ENCODE results near the gene ANKUB1.
A peak's percentile ranks its signal among the peaks of the same experiment; 100 is the strongest.
"Not testable (repeated sequence)": the region's sequence is repeated elsewhere in the genome, so short reads cannot be mapped to it uniquely, and the experiment has no call there.

The ANKUB1 gene

GRCh38 chr3:149792452-149793270 is at the start of gene ANKUB1:
Gene ANKUB1 (minus strand): TSS chr3:149792554. CDS start chr3:149792366, 188 bp downstream.
- DNase-seq (ENCODE audit: low read depth), result no peak

DNA sequence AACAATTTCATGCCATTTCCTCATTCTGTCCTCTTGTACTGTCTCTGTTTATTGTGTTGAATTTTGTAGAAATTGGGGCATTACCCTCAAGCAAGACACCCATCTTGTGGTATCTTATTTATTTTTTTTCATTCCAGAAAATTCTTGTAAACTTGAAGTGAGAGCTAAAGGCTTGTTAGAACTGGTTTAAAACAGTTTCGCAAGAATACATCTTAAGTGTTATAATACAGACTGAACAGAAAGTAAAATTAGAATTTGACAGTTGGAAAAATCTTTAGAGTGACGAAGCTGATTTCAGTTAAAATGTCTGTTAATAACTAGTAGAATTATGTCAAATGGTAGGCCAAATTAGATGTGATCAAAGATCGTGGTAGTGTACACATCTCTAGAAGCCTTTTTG is 47.5 kb upstream of the ANKUB1 start:
- no peak for DNase-seq (ENCODE audit: low read depth)

DNA sequence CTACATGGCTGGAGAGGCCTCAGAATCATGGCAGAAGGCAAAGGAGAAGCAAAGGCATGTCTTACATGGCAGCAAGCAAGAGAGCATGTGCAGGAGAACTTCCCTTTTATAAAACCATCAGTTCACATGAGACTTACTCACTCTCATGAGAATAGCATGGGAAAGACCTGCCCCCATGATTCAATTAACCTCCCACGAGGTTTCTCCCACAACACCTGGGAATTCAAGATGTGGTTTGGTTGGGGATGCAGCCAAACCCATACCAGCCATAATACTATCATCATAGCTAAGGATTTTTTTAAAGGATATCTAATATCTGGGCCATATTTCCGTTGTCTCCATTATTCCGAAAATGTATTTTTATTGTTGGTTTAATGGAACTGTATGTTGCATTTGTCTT is 47.1 kb upstream of the ANKUB1 start:
- DNase-seq (ENCODE audit: low read depth), result not testable (repeated sequence)

DNA sequence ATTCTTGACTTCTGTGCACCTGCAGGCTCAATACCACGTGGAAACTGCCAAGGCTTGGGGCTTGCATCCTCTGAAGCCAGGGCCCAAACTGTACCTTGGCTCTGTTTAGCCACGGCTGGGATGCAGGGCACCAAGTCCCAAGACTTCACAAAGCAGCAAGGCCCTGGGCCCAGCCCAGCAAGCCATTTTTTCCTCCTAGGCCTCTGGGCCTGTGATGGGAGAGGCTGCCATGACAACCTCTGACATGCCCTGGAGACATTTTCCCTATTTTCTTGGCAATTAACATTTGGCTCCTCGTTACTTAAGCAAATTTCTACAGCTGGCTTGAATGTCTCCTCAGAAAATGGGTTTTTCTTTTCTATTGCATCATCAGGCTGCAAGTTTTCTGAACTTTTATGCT is 46.1 kb upstream of the ANKUB1 start:
- not testable (repeated sequence) for DNase-seq (ENCODE audit: low read depth)

GRCh38 chr3:149833241-149833640 is 40.9 kb upstream of the ANKUB1 start:
- DNase-seq (ENCODE audit: low read depth), result no peak

GRCh38 chr3:149832086-149832485 is 39.7 kb upstream of the ANKUB1 start:
- no peak for DNase-seq (ENCODE audit: low read depth)

- no peak for DNase-seq (ENCODE audit: low read depth)
These were observed 39.0 kb upstream of the ANKUB1 start for GRCh38 chr3:149831321-149831720.

GRCh38 chr3:149830902-149831301 is 38.5 kb upstream of the ANKUB1 start:
- no peak for DNase-seq (ENCODE audit: low read depth)

GRCh38 chr3:149829631-149830030 is 37.3 kb upstream of the ANKUB1 start:
- not testable (repeated sequence) for DNase-seq (ENCODE audit: low read depth)

DNA sequence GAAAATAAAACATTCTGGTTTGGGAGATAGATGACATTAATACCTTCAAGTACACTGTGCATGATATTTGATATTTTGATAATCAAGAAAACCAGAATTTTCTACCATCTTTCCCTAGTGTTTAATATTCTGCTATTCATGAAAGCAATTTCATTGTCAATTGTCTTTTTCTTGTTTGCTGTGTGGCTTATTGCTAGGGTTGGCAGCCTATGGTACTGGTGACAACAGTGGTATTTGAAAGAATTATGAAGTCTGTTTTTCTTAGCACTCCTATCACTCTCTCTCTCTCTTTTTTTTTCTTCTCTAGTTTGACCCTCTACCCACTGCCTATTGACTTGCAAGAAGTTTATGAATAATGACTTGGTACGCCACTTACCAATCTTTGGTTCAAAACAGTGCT is 36.0 kb upstream of the ANKUB1 start:
- no peak for DNase-seq (ENCODE audit: low read depth)

DNA sequence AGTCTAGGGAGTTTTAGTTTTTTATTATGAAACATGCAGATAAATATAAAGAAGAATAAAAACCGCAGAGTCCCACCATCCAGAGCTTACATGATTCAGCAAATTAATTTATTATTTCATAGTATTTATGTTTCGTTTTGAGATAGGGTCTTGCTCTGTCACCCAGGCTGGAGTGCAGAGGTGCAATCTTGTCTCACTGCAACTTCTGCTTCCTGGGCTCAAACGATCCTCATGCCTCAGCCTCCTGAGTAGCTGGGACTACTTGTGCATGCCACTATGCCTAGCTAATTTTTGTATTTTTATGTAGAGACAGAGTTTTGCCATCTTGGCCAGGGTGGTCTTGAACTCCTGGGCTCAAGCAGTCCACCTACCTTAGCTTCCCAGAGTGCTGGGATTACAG is 34.3 kb upstream of the ANKUB1 start:
- DNase-seq (ENCODE audit: low read depth), result no peak

DNA sequence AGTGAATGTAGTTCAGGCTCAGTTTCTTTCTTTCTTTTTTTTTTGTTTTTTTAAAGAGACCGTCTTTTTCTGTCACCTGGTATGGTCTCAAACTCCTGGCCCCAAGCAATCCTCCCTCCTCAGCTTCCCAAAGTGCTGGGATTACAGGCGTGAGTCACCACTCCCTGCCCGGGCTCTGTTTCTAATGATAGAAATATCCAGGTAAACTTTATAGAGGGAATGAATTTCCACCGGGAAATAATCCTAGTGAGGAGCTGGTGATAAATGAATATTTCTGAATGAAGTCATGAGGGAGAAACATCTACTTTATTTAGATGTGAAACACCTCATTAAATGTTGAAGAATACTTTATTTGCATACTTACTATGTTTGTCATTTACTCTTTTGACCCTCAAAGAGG is 27.8 kb upstream of the ANKUB1 start:
- no peak for DNase-seq (ENCODE audit: low read depth)

GRCh38 chr3:149819432-149819831 is 27.1 kb upstream of the ANKUB1 start:
- DNase-seq (ENCODE audit: low read depth), result no peak

- no peak for DNase-seq (ENCODE audit: low read depth)
These were observed 24.6 kb upstream of the ANKUB1 start for GRCh38 chr3:149816986-149817385.

GRCh38 chr3:149816311-149816710 is 24.0 kb upstream of the ANKUB1 start:
- DNase-seq (ENCODE audit: low read depth), result no peak

DNA sequence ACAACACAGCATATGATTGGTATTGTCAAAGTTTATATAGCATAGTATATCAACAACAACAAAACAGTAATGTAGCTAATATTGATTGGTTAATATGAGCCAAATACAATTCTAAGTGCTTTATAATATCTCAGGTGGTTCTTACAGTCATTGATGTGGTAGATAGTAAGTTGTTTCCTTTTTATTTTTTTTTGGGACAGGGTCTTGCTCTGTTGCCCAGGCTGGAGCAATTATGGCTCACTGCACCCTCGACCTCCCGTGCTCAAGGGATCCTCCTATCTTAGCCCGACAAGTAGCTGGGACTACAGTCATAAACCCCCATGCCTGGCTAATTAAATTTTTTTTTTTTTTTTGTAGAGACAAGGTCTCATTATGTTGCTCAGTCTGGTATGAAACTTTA is 23.4 kb upstream of the ANKUB1 start:
- no peak for DNase-seq (ENCODE audit: low read depth)

GRCh38 chr3:149815321-149815720 is 23.0 kb upstream of the ANKUB1 start:
- no peak for DNase-seq (ENCODE audit: low read depth)

- DNase-seq (ENCODE audit: low read depth), result peak; percentile 12
These were observed 21.3 kb upstream of the ANKUB1 start for GRCh38 chr3:149813367-149814281.

DNA sequence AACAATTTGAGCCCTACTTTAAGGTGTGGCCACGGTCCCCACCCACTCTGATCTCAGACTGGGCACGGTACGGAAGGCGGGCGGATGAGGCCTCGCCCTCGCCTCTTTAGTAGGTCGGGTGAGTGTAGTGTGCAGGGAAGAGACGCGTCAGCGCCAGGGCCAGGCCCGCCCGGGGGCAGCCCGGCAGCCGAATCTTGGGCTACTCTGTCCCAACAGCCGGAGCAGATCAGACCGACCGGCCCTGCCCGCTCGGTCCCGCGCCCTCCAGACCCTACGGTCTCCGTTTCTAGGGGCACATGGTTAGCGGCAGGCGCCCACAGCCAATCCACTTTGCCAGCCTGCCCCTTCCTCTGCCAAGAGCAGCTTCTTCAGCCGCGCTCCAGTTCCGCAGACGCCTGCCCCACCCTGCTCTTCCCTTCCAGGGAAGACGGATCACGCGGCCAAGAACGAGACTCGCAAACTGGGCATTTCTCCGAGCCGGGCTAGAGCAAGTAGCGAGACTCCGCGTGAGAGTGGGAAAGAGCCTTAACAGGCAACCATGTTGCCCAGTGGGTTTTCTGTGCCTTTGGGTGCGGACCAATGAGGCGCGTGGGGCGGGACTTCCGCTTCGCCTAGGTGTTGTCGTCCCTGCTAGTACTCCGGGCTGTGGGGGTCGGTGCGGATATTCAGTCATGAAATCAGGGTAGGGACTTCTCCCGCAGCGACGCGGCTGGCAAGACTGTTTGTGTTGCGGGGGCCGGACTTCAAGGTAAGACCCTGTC is 20.4 kb upstream of the ANKUB1 start, which contains the start of gene RNF13:
Gene RNF13 (plus strand): TSS at position 610 of the 761 bp plus-strand sequence. CDS start 32,812 bp downstream, outside the sequence.
- peak; percentile 88 for DNase-seq (ENCODE audit: low read depth)

- no peak for DNase-seq (ENCODE audit: low read depth)
These were observed 19.8 kb upstream of the ANKUB1 start for GRCh38 chr3:149812165-149812605.

DNA sequence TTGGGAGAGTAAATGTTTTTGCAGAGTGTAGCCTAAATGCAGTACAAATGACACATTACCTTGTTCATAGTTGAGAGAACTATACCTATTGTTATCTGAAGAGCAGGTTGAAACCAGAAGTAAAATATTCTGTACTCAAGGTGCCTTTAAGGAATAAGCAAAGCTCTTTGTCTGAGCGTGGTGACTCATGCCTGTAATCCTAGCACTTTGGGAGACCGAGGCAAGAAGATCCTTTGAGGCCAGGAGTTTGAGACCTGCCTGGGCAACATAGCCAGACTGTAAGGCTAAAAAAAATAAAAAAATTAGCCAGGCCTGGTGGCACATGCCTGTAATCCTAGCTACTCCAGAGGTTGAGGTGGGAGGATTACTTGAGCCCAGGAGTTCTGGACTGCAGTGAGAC is 18.5 kb upstream of the ANKUB1 start:
- DNase-seq (ENCODE audit: low read depth), result no peak

DNA sequence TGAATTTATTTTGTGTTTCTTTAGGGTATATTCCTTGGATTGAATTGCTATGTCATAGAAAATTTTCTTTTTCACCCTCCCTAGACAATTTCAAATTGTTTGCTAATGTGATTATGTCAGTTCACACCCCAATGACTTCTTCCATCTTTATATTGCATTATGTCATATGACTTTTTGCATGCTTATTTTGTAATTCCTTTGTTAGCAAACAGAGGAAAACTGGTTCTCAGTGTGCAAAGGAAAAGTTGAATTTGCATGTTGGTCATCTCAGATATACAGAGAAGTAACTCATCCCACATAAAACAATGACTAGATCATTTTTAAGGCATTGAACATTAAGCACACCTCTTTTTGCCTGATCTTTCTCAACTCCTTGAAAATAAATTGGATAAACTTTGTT is 17.3 kb upstream of the ANKUB1 start:
- no peak for DNase-seq (ENCODE audit: low read depth)
